MM.1S (cell line): ENCODE measurements around the gene TBC1D22B.
A peak's percentile ranks its signal among the peaks of the same experiment; 100 is the strongest.

Source experiments
- DNase-seq: peaks from one replicate; pipeline ENCODE4 v3.0.0-alpha.2; 2015
- H2AFZ ChIP-seq: fragments of 300-600 bp; sonication (generic); 2 replicates; pipeline ENCODE4 v1.6.0; 2016; ENCODE audit warnings: antibody characterized with exemption, low read length
- H3F3A ChIP-seq: fragments of 300-600 bp; sonication (generic); 2 replicates; pipeline ENCODE4 v1.6.1; 2016; ENCODE audit warnings: mild to moderate bottlenecking, antibody characterized with exemption, low read length, moderate library complexity, mixed read lengths; ENCODE audit not compliant: insufficient read depth
- H3K27ac ChIP-seq: fragments of 300-600 bp; sonication (generic); 2 replicates; pipeline ENCODE4 v1.5.1; 2016; ENCODE audit warnings: mild to moderate bottlenecking, low read length
- H3K27me3 ChIP-seq: fragments of 300-600 bp; sonication (generic); replicated peaks from 2 replicates; pipeline ENCODE4 v1.6.0; 2016; ENCODE audit warnings: low read length; ENCODE audit not compliant: insufficient read depth
- H3K36me3 ChIP-seq: fragments of 300-600 bp; sonication (generic); replicated peaks from 2 replicates; pipeline ENCODE4 v1.6.1; 2016; ENCODE audit warnings: mild to moderate bottlenecking, low read length, mixed read lengths; ENCODE audit not compliant: insufficient read depth
- H3K4me1 ChIP-seq: fragments of 300-600 bp; sonication (generic); 2 replicates; pipeline ENCODE4 v1.6.1; 2016; ENCODE audit warnings: low read length, mixed read lengths
- H3K4me2 ChIP-seq: fragments of 300-600 bp; sonication (generic); 2 replicates; pipeline ENCODE4 v1.6.0; 2016; ENCODE audit warnings: low read depth, low read length
- H3K4me3 ChIP-seq: fragments of 300-600 bp; sonication (generic); 2 replicates; pipeline ENCODE4 v1.5.1; 2016; ENCODE audit warnings: low read length, mixed read lengths
- H3K79me2 ChIP-seq: fragments of 300-600 bp; sonication (generic); 2 replicates; pipeline ENCODE4 v1.6.1; 2016; ENCODE audit warnings: mixed run types, low read length, mixed read lengths
- H3K9ac ChIP-seq: fragments of 300-600 bp; sonication (generic); 2 replicates; pipeline ENCODE4 v1.6.1; 2016; ENCODE audit warnings: low read length, mixed read lengths
- H3K9me2 ChIP-seq: fragments of 300-600 bp; sonication (generic); replicated peaks from 2 replicates; pipeline ENCODE4 v1.6.1; 2016; ENCODE audit warnings: mild to moderate bottlenecking, low read length, mixed read lengths; ENCODE audit not compliant: insufficient read depth
- H3K9me3 ChIP-seq: fragments of 300-600 bp; sonication (generic); replicated peaks from 2 replicates; pipeline ENCODE4 v1.6.1; 2016; ENCODE audit warnings: mild to moderate bottlenecking, low read length, mixed read lengths; ENCODE audit not compliant: insufficient read depth
- H4K20me1 ChIP-seq: fragments of 300-600 bp; sonication (generic); 2 replicates; pipeline ENCODE4 v1.6.1; 2016; ENCODE audit warnings: mild to moderate bottlenecking, low read length, moderate library complexity, mixed read lengths; ENCODE audit not compliant: insufficient read depth
- CTCF ChIP-seq: fragments of 300-600 bp; sonication (generic); IDR thresholded peaks from 2 replicates; pipeline ENCODE4 v1.5.1; 2016; ENCODE audit warnings: antibody characterized with exemption, low read length, mixed read lengths
- EZH2 ChIP-seq: fragments of 300-600 bp; sonication (generic); optimal IDR thresholded peaks from 2 replicates; pipeline ENCODE3; 2017; ENCODE audit warnings: low read depth, mild to moderate bottlenecking, antibody characterized with exemption, low read length, mixed read lengths
- EZH2phosphoT487 ChIP-seq: fragments of 300-600 bp; sonication (generic); IDR thresholded peaks from 2 replicates; pipeline ENCODE4 v1.6.1; 2018; ENCODE audit warnings: antibody characterized with exemption, low read length

The TBC1D22B gene

GRCh38 chr6:37218061-37218460 lies 39.5 kb upstream of the TBC1D22B start:
- H3K27ac ChIP-seq: no peak overlapping the region
- peaks cover 11% of the 10 kb centered on the region; the same call in 1 of the 2 replicates for H3F3A ChIP-seq
- H3K4me2 ChIP-seq: no peak overlapping the region
- H3K4me3 ChIP-seq: no peak overlapping the region
- no peaks in the 10 kb centered on the region for H3K9me3 ChIP-seq
- H3K36me3 ChIP-seq: no peaks in the 10 kb centered on the region
- DNase-seq: no peak
- no peak for TF ChIP-seq EZH2
- no peak for TF ChIP-seq EZH2phosphoT487
- no peak for TF ChIP-seq CTCF
- H3K79me2 ChIP-seq: no peaks in the 10 kb centered on the region
- H3K27me3 ChIP-seq: no peaks in the 10 kb centered on the region
- no peaks in the 10 kb centered on the region for H3K9me2 ChIP-seq
- H3K9ac ChIP-seq: no peak overlapping the region
- no peaks in the 10 kb centered on the region for H4K20me1 ChIP-seq
- no peak overlapping the region for H2AFZ ChIP-seq
- peaks cover 8% of the 10 kb centered on the region for H3K4me1 ChIP-seq

- Histone ChIP-seq H2AFZ (no peak overlapping the region), H3F3A (peaks cover 14% of the 10 kb centered on the region; the same call in 1 of the 2 replicates), H3K79me2 (no peaks in the 10 kb centered on the region), H3K27ac (no peak overlapping the region), H3K9me3 (no peaks in the 10 kb centered on the region), H3K4me2 (no peak overlapping the region), H4K20me1 (no peaks in the 10 kb centered on the region), H3K4me3 (no peak overlapping the region), H3K9me2 (no peaks in the 10 kb centered on the region), H3K9ac (no peak overlapping the region), H3K36me3 (no peaks in the 10 kb centered on the region), H3K4me1 (peaks cover 8% of the 10 kb centered on the region), H3K27me3 (no peaks in the 10 kb centered on the region)
- TF ChIP-seq CTCF (no peak), EZH2 (no peak), EZH2phosphoT487 (no peak)
- DNase-seq: no peak
Observed at GRCh38 chr6:37218511-37218910, 39.1 kb upstream of the TBC1D22B start.

- H3K79me2 ChIP-seq: no peaks in the 10 kb centered on the region
- H3K4me2 ChIP-seq: peak overlapping the region; percentile 73; the same call in 1 of the 2 replicates
- H3K4me3 ChIP-seq: peak overlapping the region; percentile 63
- no peaks in the 10 kb centered on the region for H3K9me2 ChIP-seq
- peak overlapping the region; percentile 9; the same call in 1 of the 2 replicates for H3K9ac ChIP-seq
- no peaks in the 10 kb centered on the region for H3K9me3 ChIP-seq
- H2AFZ ChIP-seq: peak overlapping the region; percentile 74
- no peak for DNase-seq
- H3K36me3 ChIP-seq: no peaks in the 10 kb centered on the region
- H3K27me3 ChIP-seq: no peaks in the 10 kb centered on the region
- peaks cover 14% of the 10 kb centered on the region; the same call in 1 of the 2 replicates for H3F3A ChIP-seq
- peaks cover 8% of the 10 kb centered on the region for H3K4me1 ChIP-seq
- H3K27ac ChIP-seq: no peak overlapping the region
- TF ChIP-seq EZH2phosphoT487: no peak
- no peak for TF ChIP-seq CTCF
- no peaks in the 10 kb centered on the region for H4K20me1 ChIP-seq
Observed at GRCh38 chr6:37221585-37222124, 35.9 kb upstream of the TBC1D22B start.
